ENCODE measurements around the gene AGXT2. TPM values are rescaled to one million over a fixed set of nuclear protein-coding genes. Genes with fewer than 3 reads are reported as not detected.

The AGXT2 gene
- total RNA-seq = not detected

- Histone ChIP-seq H3K4me1 (no peaks in the 10 kb centered on the region), H3K27me3 (no peaks in the 10 kb centered on the region), H3K9me3 (no peaks in the 10 kb centered on the region), H3K27ac (no peak within 1 kb of the TSS), H3K36me3 (no peaks in the 10 kb centered on the region), H3K4me3 (no peak within 1 kb of the TSS)
- WGBS, 2 donors = 83 to 89% methylated on average over 8 of the region's 8 CpGs
- TF ChIP-seq POLR2A (IDR thresholded peaks at IDR 0.05) (no peak), EP300 (IDR thresholded peaks at IDR 0.05) (no peak), CTCF (IDR thresholded peaks at IDR 0.05) (no peak), POLR2AphosphoS5 (IDR thresholded peaks at IDR 0.05) (no peak)
- DNase-seq = no peak
- ATAC-seq (ENCODE audit: low FRiP score in 2 of 2) = no peak
Observed at GRCh38 chr5:35047785-35048404, at the start of gene AGXT2. TSS of gene AGXT2 (minus strand) at chr5:35047949. CDS start at chr5:35047892, 57 bp downstream.

- TF ChIP-seq POLR2A (IDR thresholded peaks at IDR 0.05) (no peak), EP300 (IDR thresholded peaks at IDR 0.05) (no peak), CTCF (IDR thresholded peaks at IDR 0.05) (no peak), POLR2AphosphoS5 (IDR thresholded peaks at IDR 0.05) (no peak)
- no peaks in the 10 kb centered on the region for H3K36me3 ChIP-seq
- no peak for DNase-seq
- no peaks in the 10 kb centered on the region for H3K4me1 ChIP-seq
- no peak overlapping the region for H3K27ac ChIP-seq
- no peaks in the 10 kb centered on the region for H3K9me3 ChIP-seq
- H3K4me3 ChIP-seq = no peak overlapping the region
- no peaks in the 10 kb centered on the region for H3K27me3 ChIP-seq
- ATAC-seq (ENCODE audit: low FRiP score in 2 of 2) = no peak
- 73 to 88% methylated on average over 1 of the region's 1 CpG for WGBS, 2 donors
Observed at GRCh38 chr5:35096932-35097331, 49.2 kb upstream of the AGXT2 start.

GRCh38 chr5:35096216-35096615 is 48.5 kb upstream of the AGXT2 start:
- Histone ChIP-seq H3K9me3 (no peaks in the 10 kb centered on the region), H3K27ac (no peak overlapping the region), H3K36me3 (no peaks in the 10 kb centered on the region), H3K4me3 (no peak overlapping the region), H3K27me3 (no peaks in the 10 kb centered on the region), H3K4me1 (no peaks in the 10 kb centered on the region)
- DNase-seq (no peak), ATAC-seq (ENCODE audit: low FRiP score in 2 of 2) (no peak)
- TF ChIP-seq POLR2A (IDR thresholded peaks at IDR 0.05) = no peak
- no peak for TF ChIP-seq EP300 (IDR thresholded peaks at IDR 0.05)
- no peak for TF ChIP-seq POLR2AphosphoS5 (IDR thresholded peaks at IDR 0.05)
- TF ChIP-seq CTCF (IDR thresholded peaks at IDR 0.05) = no peak
- 50 to 61% methylated on average over 3 of the region's 3 CpGs for WGBS, 2 donors

- ATAC-seq (ENCODE audit: low FRiP score in 2 of 2) (no peak), DNase-seq (no peak)
- no peak for TF ChIP-seq POLR2AphosphoS5 (IDR thresholded peaks at IDR 0.05)
- TF ChIP-seq EP300 (IDR thresholded peaks at IDR 0.05) = no peak
- no peak for TF ChIP-seq POLR2A (IDR thresholded peaks at IDR 0.05)
- no peak for TF ChIP-seq CTCF (IDR thresholded peaks at IDR 0.05)
- Histone ChIP-seq H3K4me1 (no peaks in the 10 kb centered on the region), H3K27ac (no peak overlapping the region), H3K27me3 (no peaks in the 10 kb centered on the region), H3K4me3 (no peak overlapping the region), H3K36me3 (no peaks in the 10 kb centered on the region), H3K9me3 (no peaks in the 10 kb centered on the region)
- WGBS, 2 donors = 82 to 90% methylated on average over 3 of the region's 3 CpGs
Observed at GRCh38 chr5:35095366-35095765, 47.6 kb upstream of the AGXT2 start.

GRCh38 chr5:35094948-35095347 is 47.2 kb upstream of the AGXT2 start:
- H3K4me1 ChIP-seq = no peaks in the 10 kb centered on the region
- TF ChIP-seq POLR2A (IDR thresholded peaks at IDR 0.05) (no peak), POLR2AphosphoS5 (IDR thresholded peaks at IDR 0.05) (no peak), EP300 (IDR thresholded peaks at IDR 0.05) (no peak), CTCF (IDR thresholded peaks at IDR 0.05) (no peak)
- no peak for ATAC-seq (ENCODE audit: low FRiP score in 2 of 2)
- no peak for DNase-seq
- H3K27ac ChIP-seq = no peak overlapping the region
- WGBS, 2 donors = 92 to 97% methylated on average over 3 of the region's 3 CpGs
- H3K4me3 ChIP-seq = no peak overlapping the region
- no peaks in the 10 kb centered on the region for H3K36me3 ChIP-seq
- H3K27me3 ChIP-seq = no peaks in the 10 kb centered on the region
- H3K9me3 ChIP-seq = no peaks in the 10 kb centered on the region
